Right lobe of liver (tissue), 4 donors: ENCODE results near the gene GNG4.

Experiments
- POLR2A ChIP-seq: fragments of 450-650 bp; IDR thresholded peaks from one replicate; pipeline ENCODE4 v1.6.1; 2017; ENCODE audit warnings: antibody characterized with exemption, mild to moderate bottlenecking
- TF ChIP-seq, protein P1 (sequence below), 4 donors: fragments of 200-600 bp in 3 of 4; fragments of 450-650 bp in 1 of 4; IDR thresholded peaks; one replicate each; pipeline versions ENCODE4 v1.5.1 to v1.8.0; 2016 to 2022; ENCODE audit warnings: antibody characterized with exemption in 4 of 4, mild to moderate bottlenecking in 2 of 4
- donor health status: DM: no; HTN: no; CAD: no.
- donor health status: DM: no; HTN: no; CAD: no.
- donor health status: DM: no; HTN: yes; CAD: no.

DNA sequence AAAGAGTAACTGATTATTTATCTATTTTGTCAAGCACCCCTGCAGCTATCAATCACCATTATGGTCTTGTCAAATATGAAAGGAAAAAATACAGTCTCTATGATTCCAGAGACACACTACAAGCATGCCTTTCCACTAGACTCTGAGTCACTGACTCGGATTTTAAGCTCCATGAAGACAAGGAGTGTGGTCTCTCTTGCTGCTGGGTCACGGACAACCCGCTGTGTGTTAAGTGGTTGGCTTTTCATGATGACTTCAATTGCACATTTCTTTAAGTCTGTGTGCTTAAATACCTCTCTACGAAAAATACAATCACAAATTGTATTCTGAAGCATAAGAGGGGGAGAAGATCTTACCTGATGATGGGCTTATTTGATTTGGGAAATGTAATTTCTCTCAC is 14.0 kb upstream of the GNG4 start:
- TF ChIP-seq, protein P1, sequence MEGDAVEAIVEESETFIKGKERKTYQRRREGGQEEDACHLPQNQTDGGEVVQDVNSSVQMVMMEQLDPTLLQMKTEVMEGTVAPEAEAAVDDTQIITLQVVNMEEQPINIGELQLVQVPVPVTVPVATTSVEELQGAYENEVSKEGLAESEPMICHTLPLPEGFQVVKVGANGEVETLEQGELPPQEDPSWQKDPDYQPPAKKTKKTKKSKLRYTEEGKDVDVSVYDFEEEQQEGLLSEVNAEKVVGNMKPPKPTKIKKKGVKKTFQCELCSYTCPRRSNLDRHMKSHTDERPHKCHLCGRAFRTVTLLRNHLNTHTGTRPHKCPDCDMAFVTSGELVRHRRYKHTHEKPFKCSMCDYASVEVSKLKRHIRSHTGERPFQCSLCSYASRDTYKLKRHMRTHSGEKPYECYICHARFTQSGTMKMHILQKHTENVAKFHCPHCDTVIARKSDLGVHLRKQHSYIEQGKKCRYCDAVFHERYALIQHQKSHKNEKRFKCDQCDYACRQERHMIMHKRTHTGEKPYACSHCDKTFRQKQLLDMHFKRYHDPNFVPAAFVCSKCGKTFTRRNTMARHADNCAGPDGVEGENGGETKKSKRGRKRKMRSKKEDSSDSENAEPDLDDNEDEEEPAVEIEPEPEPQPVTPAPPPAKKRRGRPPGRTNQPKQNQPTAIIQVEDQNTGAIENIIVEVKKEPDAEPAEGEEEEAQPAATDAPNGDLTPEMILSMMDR (IDR thresholded peaks at IDR 0.05): no peak
- TF ChIP-seq POLR2A: no peak
